ENCODE measurements around the gene ACTG2. TPM values are rescaled to one million over a fixed set of nuclear protein-coding genes. Genes with fewer than 3 reads are reported as not detected.
A peak's percentile ranks its signal among the peaks of the same experiment; 100 is the strongest.

ACTG2 gene
- total RNA-seq, 2 experiments from 2014 or later = not detected

GRCh38 chr2:73922681-73923080 is 29.9 kb downstream of the ACTG2 start:
- Histone ChIP-seq H3K27ac (ENCODE audit: low read depth in 1 of 2, low read length in 2 of 2) (no peak overlapping the region), H3K4me3 (ENCODE audit: low read length) (no peak overlapping the region), H3K4me1 (ENCODE audit: insufficient read depth, low read length) (peaks cover 9% of the 10 kb centered on the region), H3K36me3 (ENCODE audit: insufficient read depth, low read length) (no peaks in the 10 kb centered on the region), H3K9me3 (ENCODE audit: control insufficient read depth in 1 of 2, insufficient read depth in 1 of 2, low read length in 2 of 2) (no peaks in the 10 kb centered on the region), H3K27me3 (ENCODE audit: control insufficient read depth in 1 of 2, insufficient read depth in 2 of 2, low read length in 2 of 2) (no peaks in the 10 kb centered on the region)
- DNase-seq (no peak), ATAC-seq (ENCODE audit: poor library complexity) (no peak)
- no peaks in the 10 kb centered on the region for H3K9me3 Mint-ChIP-seq
- no peak overlapping the region for H3K27ac Mint-ChIP-seq
- no peak overlapping the region for H3K4me3 Mint-ChIP-seq
- ChIA-PET CTCF (interaction anchor here (1.1 to 1.3 kb wide), 2 partner anchors 48 to 80 kb away, joined by 3 to 4 read pairs; no protein-coding TSS in a partner anchor), POLR2A (no interaction called here)
- intact Hi-C loops (cut with DNase I, micrococcal nuclease) = loop anchor here (1.0 to 10.0 kb wide), 2 partner anchors 98 to 254 kb away; partner anchors contain the start of gene STAMBP (in 1 of the 2)
- no peaks in the 10 kb centered on the region for H3K27me3 Mint-ChIP-seq
- TF ChIP-seq, protein P1, sequence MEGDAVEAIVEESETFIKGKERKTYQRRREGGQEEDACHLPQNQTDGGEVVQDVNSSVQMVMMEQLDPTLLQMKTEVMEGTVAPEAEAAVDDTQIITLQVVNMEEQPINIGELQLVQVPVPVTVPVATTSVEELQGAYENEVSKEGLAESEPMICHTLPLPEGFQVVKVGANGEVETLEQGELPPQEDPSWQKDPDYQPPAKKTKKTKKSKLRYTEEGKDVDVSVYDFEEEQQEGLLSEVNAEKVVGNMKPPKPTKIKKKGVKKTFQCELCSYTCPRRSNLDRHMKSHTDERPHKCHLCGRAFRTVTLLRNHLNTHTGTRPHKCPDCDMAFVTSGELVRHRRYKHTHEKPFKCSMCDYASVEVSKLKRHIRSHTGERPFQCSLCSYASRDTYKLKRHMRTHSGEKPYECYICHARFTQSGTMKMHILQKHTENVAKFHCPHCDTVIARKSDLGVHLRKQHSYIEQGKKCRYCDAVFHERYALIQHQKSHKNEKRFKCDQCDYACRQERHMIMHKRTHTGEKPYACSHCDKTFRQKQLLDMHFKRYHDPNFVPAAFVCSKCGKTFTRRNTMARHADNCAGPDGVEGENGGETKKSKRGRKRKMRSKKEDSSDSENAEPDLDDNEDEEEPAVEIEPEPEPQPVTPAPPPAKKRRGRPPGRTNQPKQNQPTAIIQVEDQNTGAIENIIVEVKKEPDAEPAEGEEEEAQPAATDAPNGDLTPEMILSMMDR (IDR thresholded peaks at IDR 0.05) = no peak
- H3K4me1 Mint-ChIP-seq (ENCODE audit: low read depth) = peaks cover 14% of the 10 kb centered on the region
- H3K36me3 Mint-ChIP-seq (ENCODE audit: low read depth) = peaks cover 7% of the 10 kb centered on the region

DNA sequence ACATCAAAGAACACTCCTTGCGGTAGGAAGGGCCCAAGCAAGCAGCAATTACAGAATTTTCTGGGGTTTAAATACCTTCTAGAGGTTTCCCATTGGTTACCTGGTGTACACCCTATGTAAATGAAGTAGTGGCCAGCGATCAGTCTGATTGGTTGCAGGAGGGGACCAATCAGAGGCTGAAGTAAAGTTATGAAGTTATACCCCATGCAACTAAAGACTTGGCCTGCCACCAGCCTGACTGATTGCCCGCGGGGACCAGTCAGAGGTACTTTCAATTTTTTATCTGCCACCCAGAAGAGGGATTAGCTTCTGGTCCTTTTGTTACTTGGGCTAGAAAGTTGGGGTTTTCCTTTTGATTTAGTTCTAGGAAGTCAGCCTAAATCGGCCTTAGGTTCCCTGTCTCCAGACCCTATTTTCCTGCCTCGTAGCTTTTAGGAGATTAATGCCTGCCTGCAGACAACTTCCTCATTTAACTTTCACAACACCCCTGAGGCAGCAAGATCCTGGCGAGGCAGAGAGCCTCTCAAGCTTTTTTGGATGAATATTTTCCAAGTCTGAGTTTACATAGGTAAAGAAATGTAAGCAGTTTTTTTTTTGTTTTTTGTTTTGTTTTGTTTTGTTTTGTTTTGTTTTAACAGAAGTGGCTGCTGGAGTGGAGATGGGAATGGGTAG is 32.4 kb downstream of the ACTG2 start:
- TF ChIP-seq, protein P1 (IDR thresholded peaks at IDR 0.05) = no peak
- Mint-ChIP-seq H3K27me3 (no peaks in the 10 kb centered on the region), H3K27ac (no peak overlapping the region), H3K36me3 (ENCODE audit: low read depth) (peaks cover 25% of the 10 kb centered on the region), H3K9me3 (no peaks in the 10 kb centered on the region), H3K4me3 (peak overlapping the region; percentile 35), H3K4me1 (ENCODE audit: low read depth) (peaks cover 39% of the 10 kb centered on the region)
- no peaks in the 10 kb centered on the region for H3K9me3 ChIP-seq (ENCODE audit: control insufficient read depth in 1 of 2, insufficient read depth in 1 of 2, low read length in 2 of 2)
- ChIA-PET POLR2A (no interaction called here), CTCF (no interaction called here)
- H3K4me3 ChIP-seq (ENCODE audit: low read length) = no peak overlapping the region
- H3K27ac ChIP-seq (ENCODE audit: low read depth in 1 of 2, low read length in 2 of 2) = no peak overlapping the region
- intact Hi-C loops (cut with DNase I, micrococcal nuclease) = loop anchor here (5.0 to 10.0 kb wide), 5 partner anchors 62 to 192 kb away; partner anchors contain the start of genes STAMBP (in 1 of the 2) and TPRKB (in 1 of the 2)
- DNase-seq (no peak), ATAC-seq (ENCODE audit: poor library complexity) (no peak)
- peaks cover 32% of the 10 kb centered on the region for H3K4me1 ChIP-seq (ENCODE audit: insufficient read depth, low read length)
- no peaks in the 10 kb centered on the region for H3K27me3 ChIP-seq (ENCODE audit: control insufficient read depth in 1 of 2, insufficient read depth in 2 of 2, low read length in 2 of 2)
- peaks cover 2% of the 10 kb centered on the region for H3K36me3 ChIP-seq (ENCODE audit: insufficient read depth, low read length)

GRCh38 chr2:73925853-73926492 is 33.2 kb downstream of the ACTG2 start:
- peak overlapping the region; percentile 63 for H3K4me3 Mint-ChIP-seq
- no peaks in the 10 kb centered on the region for H3K27me3 Mint-ChIP-seq
- ChIA-PET POLR2A (interaction anchor here (1.5 kb wide), 2 partner anchors 54 to 76 kb away, joined by 6 to 15 read pairs; no protein-coding TSS in a partner anchor), CTCF (no interaction called here)
- H3K36me3 Mint-ChIP-seq (ENCODE audit: low read depth) = peaks cover 29% of the 10 kb centered on the region
- Histone ChIP-seq H3K4me3 (ENCODE audit: low read length) (peak overlapping the region; percentile 78), H3K27me3 (ENCODE audit: control insufficient read depth in 1 of 2, insufficient read depth in 2 of 2, low read length in 2 of 2) (no peaks in the 10 kb centered on the region), H3K4me1 (ENCODE audit: insufficient read depth, low read length) (peaks cover 38% of the 10 kb centered on the region), H3K36me3 (ENCODE audit: insufficient read depth, low read length) (peaks cover 7% of the 10 kb centered on the region), H3K9me3 (ENCODE audit: control insufficient read depth in 1 of 2, insufficient read depth in 1 of 2, low read length in 2 of 2) (no peaks in the 10 kb centered on the region), H3K27ac (ENCODE audit: low read depth in 1 of 2, low read length in 2 of 2) (peak overlapping the region; percentile 97)
- no peaks in the 10 kb centered on the region for H3K9me3 Mint-ChIP-seq
- intact Hi-C loops (cut with DNase I, micrococcal nuclease) = loop anchor here (1.0 to 10.0 kb wide), 9 partner anchors 13 to 191 kb away; partner anchors contain the start of genes STAMBP (in 1 of the 2) and TPRKB (in 1 of the 2)
- TF ChIP-seq, protein P1 (IDR thresholded peaks at IDR 0.05) = no peak
- peaks cover 46% of the 10 kb centered on the region for H3K4me1 Mint-ChIP-seq (ENCODE audit: low read depth)
- peak in 1 of 14 experiments; percentile 36 for DNase-seq
- ATAC-seq (ENCODE audit: poor library complexity) = no peak
- H3K27ac Mint-ChIP-seq = peak overlapping the region; percentile 98
